Measurements from ENCODE around the gene SYNJ1. TPM values are rescaled to one million over a fixed set of nuclear protein-coding genes. Genes with fewer than 3 reads are reported as not detected.

Gene SYNJ1
- total RNA-seq, 1 experiment from 2014 or later, result 4.2 TPM

- DNase-seq (ENCODE audit: low spot score), result no peak
- H3K27me3 Mint-ChIP-seq (ENCODE audit: low read depth), result no peaks in the 10 kb centered on the region
- TF ChIP-seq MXD4 (CRISPR knock-in tag; IDR thresholded peaks at IDR 0.05; ENCODE audit: borderline replicate concordance) (no peak), RELA (CRISPR knock-in tag; IDR thresholded peaks at IDR 0.05; ENCODE audit: borderline replicate concordance) (no peak), MYBL2 (CRISPR knock-in tag; IDR thresholded peaks at IDR 0.05) (no peak), JUN (CRISPR knock-in tag; IDR thresholded peaks at IDR 0.05) (no peak), CBFB (CRISPR knock-in tag; IDR thresholded peaks at IDR 0.05; ENCODE audit: low read depth) (no peak), ZNF263 (CRISPR knock-in tag; IDR thresholded peaks at IDR 0.05; ENCODE audit: low read depth) (no peak), NR1H2 (CRISPR knock-in tag; IDR thresholded peaks at IDR 0.05) (no peak), E2F4 (CRISPR knock-in tag; IDR thresholded peaks at IDR 0.05; ENCODE audit: borderline replicate concordance, low read depth) (no peak), TCF7 (CRISPR knock-in tag; IDR thresholded peaks at IDR 0.05; ENCODE audit: low read depth) (no peak), TP53 (CRISPR knock-in tag; IDR thresholded peaks at IDR 0.05) (no peak), SMAD3 (CRISPR knock-in tag; IDR thresholded peaks at IDR 0.05; ENCODE audit: borderline replicate concordance) (no peak)
- TF ChIP-seq, protein P1, sequence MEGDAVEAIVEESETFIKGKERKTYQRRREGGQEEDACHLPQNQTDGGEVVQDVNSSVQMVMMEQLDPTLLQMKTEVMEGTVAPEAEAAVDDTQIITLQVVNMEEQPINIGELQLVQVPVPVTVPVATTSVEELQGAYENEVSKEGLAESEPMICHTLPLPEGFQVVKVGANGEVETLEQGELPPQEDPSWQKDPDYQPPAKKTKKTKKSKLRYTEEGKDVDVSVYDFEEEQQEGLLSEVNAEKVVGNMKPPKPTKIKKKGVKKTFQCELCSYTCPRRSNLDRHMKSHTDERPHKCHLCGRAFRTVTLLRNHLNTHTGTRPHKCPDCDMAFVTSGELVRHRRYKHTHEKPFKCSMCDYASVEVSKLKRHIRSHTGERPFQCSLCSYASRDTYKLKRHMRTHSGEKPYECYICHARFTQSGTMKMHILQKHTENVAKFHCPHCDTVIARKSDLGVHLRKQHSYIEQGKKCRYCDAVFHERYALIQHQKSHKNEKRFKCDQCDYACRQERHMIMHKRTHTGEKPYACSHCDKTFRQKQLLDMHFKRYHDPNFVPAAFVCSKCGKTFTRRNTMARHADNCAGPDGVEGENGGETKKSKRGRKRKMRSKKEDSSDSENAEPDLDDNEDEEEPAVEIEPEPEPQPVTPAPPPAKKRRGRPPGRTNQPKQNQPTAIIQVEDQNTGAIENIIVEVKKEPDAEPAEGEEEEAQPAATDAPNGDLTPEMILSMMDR (IDR thresholded peaks at IDR 0.05), result no peak
- TF ChIP-seq, protein P2, sequence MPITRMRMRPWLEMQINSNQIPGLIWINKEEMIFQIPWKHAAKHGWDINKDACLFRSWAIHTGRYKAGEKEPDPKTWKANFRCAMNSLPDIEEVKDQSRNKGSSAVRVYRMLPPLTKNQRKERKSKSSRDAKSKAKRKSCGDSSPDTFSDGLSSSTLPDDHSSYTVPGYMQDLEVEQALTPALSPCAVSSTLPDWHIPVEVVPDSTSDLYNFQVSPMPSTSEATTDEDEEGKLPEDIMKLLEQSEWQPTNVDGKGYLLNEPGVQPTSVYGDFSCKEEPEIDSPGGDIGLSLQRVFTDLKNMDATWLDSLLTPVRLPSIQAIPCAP (CRISPR knock-in tag; IDR thresholded peaks at IDR 0.05), result no peak
- TF ChIP-seq, protein P3, sequence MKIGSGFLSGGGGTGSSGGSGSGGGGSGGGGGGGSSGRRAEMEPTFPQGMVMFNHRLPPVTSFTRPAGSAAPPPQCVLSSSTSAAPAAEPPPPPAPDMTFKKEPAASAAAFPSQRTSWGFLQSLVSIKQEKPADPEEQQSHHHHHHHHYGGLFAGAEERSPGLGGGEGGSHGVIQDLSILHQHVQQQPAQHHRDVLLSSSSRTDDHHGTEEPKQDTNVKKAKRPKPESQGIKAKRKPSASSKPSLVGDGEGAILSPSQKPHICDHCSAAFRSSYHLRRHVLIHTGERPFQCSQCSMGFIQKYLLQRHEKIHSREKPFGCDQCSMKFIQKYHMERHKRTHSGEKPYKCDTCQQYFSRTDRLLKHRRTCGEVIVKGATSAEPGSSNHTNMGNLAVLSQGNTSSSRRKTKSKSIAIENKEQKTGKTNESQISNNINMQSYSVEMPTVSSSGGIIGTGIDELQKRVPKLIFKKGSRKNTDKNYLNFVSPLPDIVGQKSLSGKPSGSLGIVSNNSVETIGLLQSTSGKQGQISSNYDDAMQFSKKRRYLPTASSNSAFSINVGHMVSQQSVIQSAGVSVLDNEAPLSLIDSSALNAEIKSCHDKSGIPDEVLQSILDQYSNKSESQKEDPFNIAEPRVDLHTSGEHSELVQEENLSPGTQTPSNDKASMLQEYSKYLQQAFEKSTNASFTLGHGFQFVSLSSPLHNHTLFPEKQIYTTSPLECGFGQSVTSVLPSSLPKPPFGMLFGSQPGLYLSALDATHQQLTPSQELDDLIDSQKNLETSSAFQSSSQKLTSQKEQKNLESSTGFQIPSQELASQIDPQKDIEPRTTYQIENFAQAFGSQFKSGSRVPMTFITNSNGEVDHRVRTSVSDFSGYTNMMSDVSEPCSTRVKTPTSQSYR (CRISPR knock-in tag; IDR thresholded peaks at IDR 0.05), result no peak
- TF ChIP-seq, protein P4, sequence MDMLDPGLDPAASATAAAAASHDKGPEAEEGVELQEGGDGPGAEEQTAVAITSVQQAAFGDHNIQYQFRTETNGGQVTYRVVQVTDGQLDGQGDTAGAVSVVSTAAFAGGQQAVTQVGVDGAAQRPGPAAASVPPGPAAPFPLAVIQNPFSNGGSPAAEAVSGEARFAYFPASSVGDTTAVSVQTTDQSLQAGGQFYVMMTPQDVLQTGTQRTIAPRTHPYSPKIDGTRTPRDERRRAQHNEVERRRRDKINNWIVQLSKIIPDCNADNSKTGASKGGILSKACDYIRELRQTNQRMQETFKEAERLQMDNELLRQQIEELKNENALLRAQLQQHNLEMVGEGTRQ (CRISPR knock-in tag; IDR thresholded peaks at IDR 0.05), result no peak
- peaks cover 2% of the 10 kb centered on the region; the same call in 1 of the 2 replicates for H3K4me1 Mint-ChIP-seq
- ChIA-PET CTCF (no interaction called here), POLR2A (no interaction called here)
- no peak overlapping the region for H3K4me3 Mint-ChIP-seq
- H3K36me3 Mint-ChIP-seq, result no peaks in the 10 kb centered on the region
- H3K9me3 Mint-ChIP-seq, result no peaks in the 10 kb centered on the region
- no peak for ATAC-seq
- no peak overlapping the region for H3K27ac Mint-ChIP-seq
Observed at GRCh38 chr21:32712043-32712442, 15.8 kb downstream of the SYNJ1 start.

DNA sequence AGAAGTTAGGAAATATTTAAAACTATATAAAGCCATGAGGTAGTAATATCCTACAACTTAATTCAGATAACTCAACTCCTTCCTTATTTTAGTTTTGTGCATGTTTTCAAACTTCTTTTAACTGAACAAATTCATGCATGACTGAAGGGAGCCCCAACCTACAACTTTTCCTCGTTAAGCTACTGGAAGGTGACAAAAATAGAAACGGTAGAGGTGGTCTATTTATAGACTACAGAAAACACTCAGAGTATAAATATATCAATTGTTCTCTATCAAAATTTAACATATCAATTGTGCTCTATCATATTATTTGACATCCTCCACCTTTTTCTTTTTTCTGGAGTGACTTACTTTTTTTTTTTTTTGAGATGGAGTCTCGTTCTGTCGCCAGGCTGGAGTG lies 16.8 kb downstream of the SYNJ1 start:
- H3K4me1 Mint-ChIP-seq, result peaks cover 2% of the 10 kb centered on the region; the same call in 1 of the 2 replicates
- DNase-seq (ENCODE audit: low spot score) (no peak), ATAC-seq (no peak)
- ChIA-PET POLR2A (no interaction called here), CTCF (no interaction called here)
- H3K9me3 Mint-ChIP-seq, result no peaks in the 10 kb centered on the region
- H3K27ac Mint-ChIP-seq, result no peak overlapping the region
- no peak overlapping the region for H3K4me3 Mint-ChIP-seq
- H3K36me3 Mint-ChIP-seq, result no peaks in the 10 kb centered on the region
- no peaks in the 10 kb centered on the region for H3K27me3 Mint-ChIP-seq (ENCODE audit: low read depth)
- TF ChIP-seq ZNF532 (CRISPR knock-in tag; IDR thresholded peaks at IDR 0.05; ENCODE audit: borderline replicate concordance) (no peak), E2F4 (CRISPR knock-in tag; IDR thresholded peaks at IDR 0.05; ENCODE audit: borderline replicate concordance, low read depth) (no peak), ZNF317 (CRISPR knock-in tag; IDR thresholded peaks at IDR 0.05; ENCODE audit: borderline replicate concordance, low read depth) (no peak), KAT7 (CRISPR knock-in tag; IDR thresholded peaks at IDR 0.05; ENCODE audit: borderline replicate concordance) (no peak), ESRRA (CRISPR knock-in tag; IDR thresholded peaks at IDR 0.05; ENCODE audit: borderline replicate concordance) (no peak)
- TF ChIP-seq, protein P5, sequence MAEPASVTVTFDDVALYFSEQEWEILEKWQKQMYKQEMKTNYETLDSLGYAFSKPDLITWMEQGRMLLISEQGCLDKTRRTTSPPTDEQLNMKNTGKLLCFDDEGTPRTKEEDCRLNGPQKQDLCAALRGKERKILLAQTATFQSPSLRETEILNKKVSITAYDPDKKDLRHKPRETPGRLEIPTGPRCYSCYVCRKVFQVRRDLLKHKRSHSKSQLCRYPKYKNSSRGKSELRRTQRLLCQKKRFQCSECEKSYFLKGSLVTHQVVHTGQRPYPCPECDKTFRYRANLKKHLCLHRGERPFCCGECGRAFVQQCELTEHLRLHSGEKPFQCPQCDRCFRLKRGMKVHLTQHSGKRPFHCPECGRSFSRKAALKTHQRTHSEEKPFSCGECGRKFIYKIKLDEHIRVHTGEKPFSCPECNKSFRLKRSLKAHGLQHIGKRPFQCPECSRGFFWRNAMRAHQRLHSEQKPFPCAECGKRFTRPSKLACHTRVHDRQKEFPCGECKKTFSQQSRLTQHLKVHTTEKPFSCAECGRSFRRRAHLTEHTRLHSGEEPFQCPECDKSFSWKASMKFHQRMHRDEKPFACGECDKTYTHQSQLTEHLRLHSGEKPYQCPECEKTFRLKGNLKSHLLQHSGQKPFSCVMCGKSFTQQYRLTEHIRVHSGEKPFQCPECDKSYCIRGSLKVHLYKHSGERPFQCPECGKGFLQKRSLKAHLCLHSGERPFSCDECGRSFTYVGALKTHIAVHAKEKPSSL (CRISPR knock-in tag; conservative IDR thresholded peaks at IDR 0.05), result no peak
